ACHN (cell line): ENCODE measurements around the gene CIDEB.
"Not testable (repeated sequence)": the region's sequence is repeated elsewhere in the genome, so short reads cannot be mapped to it uniquely, and the experiment has no call there.

Experiments
- DNase-seq: peaks from one replicate; pipeline ENCODE4 v3.0.0-alpha.2; 2015
- in situ Hi-C: cut with HindIII; loops from 2 replicates; pipeline ENCODE4 v1.10.0; 2017; ENCODE audit warnings: low sequenced_read_pairs, low pct_ligation_motif_present, low pct_unique_long_range_greater_than_20kb

The CIDEB gene

GRCh38 chr14:24335461-24336171 is 27.8 kb upstream of the CIDEB start:
- in situ Hi-C loops: no loop called here
- no peak for DNase-seq

GRCh38 chr14:24334431-24335291 is 26.9 kb upstream of the CIDEB start, which contains the start of gene ADCY4:
Gene ADCY4 (minus strand): TSS chr14:24335071. CDS start chr14:24334652, 419 bp downstream.
- DNase-seq: no peak
- in situ Hi-C loops: no loop called here

- in situ Hi-C loops: no loop called here
- peak; percentile 32 for DNase-seq
Measured at GRCh38 chr14:24332268-24332993, 24.7 kb upstream of the CIDEB start.

- no peak for DNase-seq
- in situ Hi-C loops: no loop called here
Measured at GRCh38 chr14:24331731-24332267, 24.0 kb upstream of the CIDEB start.

GRCh38 chr14:24330973-24331674 is 23.3 kb upstream of the CIDEB start:
- no peak for DNase-seq
- in situ Hi-C loops: no loop called here

GRCh38 chr14:24329736-24330135 is 22.0 kb upstream of the CIDEB start:
- in situ Hi-C loops: no loop called here
- DNase-seq: no peak

GRCh38 chr14:24329073-24329663 is 21.4 kb upstream of the CIDEB start:
- no peak for DNase-seq
- in situ Hi-C loops: no loop called here

GRCh38 chr14:24327914-24328313 is 20.1 kb upstream of the CIDEB start:
- DNase-seq, in situ Hi-C loops: not testable (repeated sequence)

- in situ Hi-C loops: no loop called here
- no peak for DNase-seq
Measured at GRCh38 chr14:24327303-24327702, 19.5 kb upstream of the CIDEB start.

- in situ Hi-C loops: no loop called here
Measured at GRCh38 chr14:24325963-24326362, 18.2 kb upstream of the CIDEB start.

GRCh38 chr14:24325041-24325530 is 17.3 kb upstream of the CIDEB start:
- no peak for DNase-seq
- in situ Hi-C loops: no loop called here

More at GRCh38 chr14:24325963-24326362, 18.2 kb upstream of the CIDEB start:
- DNase-seq: no peak

- in situ Hi-C loops: no loop called here
- no peak for DNase-seq
Measured at GRCh38 chr14:24324024-24324423, 16.2 kb upstream of the CIDEB start.

- in situ Hi-C loops: no loop called here
- DNase-seq: no peak
Measured at GRCh38 chr14:24323341-24323740, 15.6 kb upstream of the CIDEB start.

GRCh38 chr14:24322672-24323071 is 14.9 kb upstream of the CIDEB start:
- DNase-seq: no peak
- in situ Hi-C loops: no loop called here

GRCh38 chr14:24321212-24321975 is 13.6 kb upstream of the CIDEB start:
- in situ Hi-C loops: no loop called here
- no peak for DNase-seq

GRCh38 chr14:24317141-24317928 is 9.6 kb upstream of the CIDEB start:
- in situ Hi-C loops: no loop called here
- no peak for DNase-seq
